ENCODE data around the gene TRH. TPM values are rescaled to one million over a fixed set of nuclear protein-coding genes. Genes with fewer than 3 reads are reported as not detected.

Gene TRH
- total and polyA plus RNA-seq, 9 of the 15 experiments (the other 6 are each of a cell fraction or from before 2014, with no cell fraction given) = not detected

- no peak for FAIRE-seq
- no peaks in the 10 kb centered on the region for H3K4me1 ChIP-seq (replicated peaks in 1 of 2; ENCODE audit: control insufficient read depth in 2 of 2, insufficient read depth in 2 of 2, low read length in 2 of 2)
- TF ChIP-seq ID3 (CRISPR knock-in tag; IDR thresholded peaks at IDR 0.05) = no peak
- no peak for TF ChIP-seq ID3 (tag; IDR thresholded peaks at IDR 0.05)
- TF ChIP-seq SIX5 (IDR thresholded peaks at IDR 0.05; ENCODE audit: borderline replicate concordance in 1 of 2, insufficient read depth in 1 of 2, low read depth in 1 of 2, low read length in 2 of 2) = no peak
- no peak for TF ChIP-seq MED1 (CRISPR knock-in tag; IDR thresholded peaks at IDR 0.05; ENCODE audit: borderline replicate concordance)
- no peak for TF ChIP-seq BMI1 (IDR thresholded peaks at IDR 0.05; ENCODE audit: low read length)
- TF ChIP-seq MTF1 (CRISPR knock-in tag; IDR thresholded peaks at IDR 0.05; ENCODE audit: borderline replicate concordance) = no peak
- TF ChIP-seq ATF6 (CRISPR knock-in tag; IDR thresholded peaks at IDR 0.05) = no peak
- no peak for TF ChIP-seq CBFB (CRISPR knock-in tag; IDR thresholded peaks at IDR 0.05)
- no peak for TF ChIP-seq ATF3 (IDR thresholded peaks at IDR 0.05)
- TF ChIP-seq ATF3 (CRISPR knock-in tag; conservative IDR thresholded peaks at IDR 0.05) = no peak
- no peak for TF ChIP-seq TEAD2 (tag; IDR thresholded peaks at IDR 0.05)
- no peak for TF ChIP-seq NEUROD1 (IDR thresholded peaks at IDR 0.05; ENCODE audit: borderline replicate concordance, low read depth, low read length, partially characterized antibody)
- no peak for TF ChIP-seq IRF1 (CRISPR knock-in tag; IDR thresholded peaks at IDR 0.05; ENCODE audit: borderline replicate concordance)
- no peaks in the 10 kb centered on the region for H3K36me3 ChIP-seq (ENCODE audit: control insufficient read depth, insufficient read depth, low read length)
- POLR2A ChIA-PET = no interaction called here
- no peak for DNase-seq (ENCODE audit: extremely low read depth in 1 of 4, low spot score in 3 of 4)
- intact Hi-C loops (cut with micrococcal nuclease) = no loop called here
- peaks cover under 1 to 27% of the 10 kb centered on the region in 2 experiments for H3K27me3 ChIP-seq (ENCODE audit: control insufficient read depth in 2 of 2, insufficient read depth in 2 of 2, low read length in 2 of 2)
- in situ Hi-C loops (cut with MboI) = no loop called here
- H3K27ac ChIP-seq (ENCODE audit: extremely low read depth, low read depth, low read length) = no peak overlapping the region
- H3K9ac ChIP-seq (ENCODE audit: insufficient read depth in 1 of 2, low read depth in 2 of 2, low read length in 2 of 2) = no peak overlapping the region
- H3K79me2 ChIP-seq (ENCODE audit: control insufficient read depth, insufficient read depth, low read length) = no peaks in the 10 kb centered on the region
- ATAC-seq = no peak
- H3K9me1 ChIP-seq (ENCODE audit: control insufficient read depth, insufficient read depth, low read length) = no peaks in the 10 kb centered on the region
- no peaks in the 10 kb centered on the region for H3K9me3 ChIP-seq (replicated peaks; ENCODE audit: control insufficient read depth, insufficient read depth, low read depth, low read length)
- WGBS (ENCODE audit: insufficient coverage, low coverage, missing lambda C conversion rate) = 0% methylated on average over 4 of the region's 6 CpGs
- H3K4me2 ChIP-seq (ENCODE audit: insufficient read depth, low read length) = no peak overlapping the region
- no peaks in the 10 kb centered on the region for H4K20me1 ChIP-seq (replicated peaks; ENCODE audit: control insufficient read depth, insufficient read depth, low read length)
- no peak overlapping the region for H2AFZ ChIP-seq (ENCODE audit: low read depth, low read length)
- no peak overlapping the region for H3K4me3 ChIP-seq
- BruUV-seq (replicated peaks) = no TSS peak
- CTCF ChIA-PET (ENCODE audit: low intra/inter-chr PET ratio) = no interaction called here
Measured at GRCh38 chr3:129958755-129959154, 15.8 kb upstream of the TRH start.

Data from K562 (cell line).